GM18511 (cell line): ENCODE data around the gene SLC46A2.

Source experiments
- ATAC-seq: cut with Tn5 transposase; IDR thresholded peaks from one replicate; pipeline ENCODE4 v1.9.1; 2021; ENCODE audit warnings: mild to moderate bottlenecking, moderate library complexity; ENCODE audit not compliant: unreplicated experiment

The SLC46A2 gene

DNA sequence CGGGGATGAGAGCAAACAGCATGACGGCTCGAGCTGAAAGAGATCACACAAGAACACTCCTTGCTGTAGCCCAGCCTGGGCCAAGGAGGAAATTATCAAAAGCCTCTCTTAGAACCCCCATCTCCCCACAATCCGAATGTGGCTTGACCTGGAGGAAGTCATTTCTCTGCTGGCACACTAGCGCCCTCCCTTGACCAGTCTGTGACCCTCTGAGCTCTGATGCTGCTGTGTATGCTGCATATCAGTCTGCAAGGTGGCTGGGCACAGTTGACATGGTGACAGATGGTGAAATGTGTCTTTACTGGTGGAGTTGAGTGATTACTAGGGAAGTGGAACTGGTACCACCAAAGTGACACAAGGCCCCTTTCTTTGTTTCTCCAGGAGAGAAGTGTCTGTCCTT is 3.3 kb downstream of the SLC46A2 start:
- no peak for ATAC-seq

DNA sequence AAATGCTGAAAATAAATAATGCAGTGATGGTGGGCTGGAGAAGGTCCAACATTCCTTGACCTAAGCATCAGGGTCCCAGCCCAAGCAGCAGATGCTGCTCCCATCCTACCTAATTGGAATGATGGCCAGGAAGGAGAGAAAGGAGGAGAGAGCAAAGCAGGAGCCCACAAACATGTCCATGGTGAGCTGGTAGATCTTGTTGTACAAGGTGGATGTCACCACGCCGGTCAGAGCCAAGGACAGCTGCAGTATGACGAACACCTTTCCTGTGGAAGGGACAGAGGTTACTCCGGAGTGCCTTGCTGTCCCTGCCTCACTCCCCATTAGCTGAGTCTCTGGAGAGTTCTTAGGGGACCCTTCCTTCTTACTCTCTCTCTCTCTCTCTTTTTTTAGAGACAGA is 4.3 kb downstream of the SLC46A2 start:
- no peak for ATAC-seq

DNA sequence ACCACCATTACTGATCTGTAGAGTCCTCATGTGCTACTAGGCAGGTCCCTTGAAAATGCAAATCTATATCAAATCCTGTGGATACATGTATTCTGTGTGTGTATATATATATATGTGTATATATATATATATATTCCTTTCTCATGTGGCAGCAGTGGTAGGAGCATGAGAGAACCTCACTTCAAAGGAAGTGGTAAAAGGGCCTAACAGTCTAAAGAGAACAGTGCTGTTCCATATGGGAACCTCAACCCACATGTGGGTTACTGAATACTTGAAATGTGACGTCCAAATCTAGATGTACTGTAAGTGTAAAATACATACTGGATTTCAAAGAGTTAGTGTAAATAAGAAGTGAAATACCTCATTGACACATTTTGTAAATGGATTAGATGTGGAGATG is 5.4 kb downstream of the SLC46A2 start:
- ATAC-seq = no peak

DNA sequence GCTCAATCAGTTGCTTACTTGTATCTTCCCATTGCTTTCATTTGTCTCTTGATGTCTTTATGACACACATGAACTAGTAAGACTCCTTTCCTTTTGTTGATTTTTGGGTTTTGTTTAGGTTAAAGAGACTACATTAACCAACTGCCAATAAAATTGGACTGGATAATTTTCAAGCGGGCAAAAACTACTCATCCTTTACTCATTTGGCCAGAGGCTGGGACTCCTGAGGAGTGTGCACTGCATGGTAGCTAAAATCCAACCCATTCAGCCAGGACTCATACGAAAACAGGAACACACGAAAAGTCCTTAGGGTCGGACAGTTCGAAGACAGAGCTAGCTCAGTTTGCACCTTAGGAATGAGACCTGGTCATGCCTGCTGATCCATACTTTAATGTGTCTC is 6.0 kb downstream of the SLC46A2 start:
- no peak for ATAC-seq

DNA sequence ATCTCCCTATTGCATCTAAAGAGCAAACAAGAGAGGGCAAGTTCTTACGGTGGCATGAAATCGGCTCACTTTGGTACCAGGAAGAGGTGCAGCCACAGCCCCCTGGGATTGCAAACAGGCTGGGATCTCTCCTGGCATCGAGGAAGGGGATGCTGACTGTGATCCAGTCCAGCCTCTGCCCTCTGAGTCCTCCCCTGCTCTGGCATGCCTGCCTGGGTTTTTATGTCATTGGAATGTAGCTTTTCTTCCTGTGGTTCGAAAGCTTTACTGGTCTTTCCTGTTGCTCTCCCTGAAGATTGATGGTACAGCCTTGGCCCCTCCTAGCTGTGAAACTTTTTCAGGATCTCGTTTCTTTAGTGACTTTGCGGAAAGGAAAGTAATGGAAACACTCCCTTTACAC is 6.6 kb downstream of the SLC46A2 start:
- no peak for ATAC-seq

DNA sequence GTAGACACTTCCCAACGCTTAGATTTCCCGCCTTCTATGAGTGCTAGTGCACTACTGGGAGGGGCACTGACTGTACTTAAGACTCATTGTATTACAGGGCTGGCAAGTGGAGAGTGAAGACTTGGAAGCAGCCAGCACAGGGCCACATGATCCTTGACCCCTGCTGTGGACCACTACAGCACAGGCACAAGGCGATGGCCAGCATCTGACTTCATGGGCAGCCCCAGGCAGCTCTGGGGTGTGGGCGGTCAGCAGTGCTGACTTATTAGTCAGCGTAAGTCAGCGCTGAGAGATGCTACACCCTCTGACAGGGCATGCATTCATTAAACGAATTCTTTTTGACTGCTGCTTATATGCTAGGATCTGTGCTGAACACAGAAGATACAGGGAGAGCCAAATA is 9.3 kb downstream of the SLC46A2 start:
- ATAC-seq = no peak

DNA sequence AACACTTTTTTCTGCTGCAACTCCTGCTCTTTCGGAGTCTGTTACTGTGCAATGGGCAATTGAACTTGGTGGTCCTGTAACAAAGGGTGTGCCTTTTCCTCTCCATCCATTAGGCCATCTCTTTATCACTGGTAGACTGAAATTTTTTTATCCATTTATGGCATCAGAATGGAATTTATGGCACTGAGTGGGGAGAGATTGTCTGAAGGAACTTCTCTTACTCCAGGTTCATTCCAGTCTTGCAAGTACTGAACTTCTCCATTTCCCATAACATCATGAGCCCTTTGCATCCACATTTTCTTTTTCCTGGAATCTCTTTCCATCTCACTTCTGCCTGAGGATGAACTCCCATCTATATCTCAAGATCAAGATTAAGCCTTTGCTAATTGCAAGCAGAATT is 10.0 kb downstream of the SLC46A2 start:
- ATAC-seq = no peak

DNA sequence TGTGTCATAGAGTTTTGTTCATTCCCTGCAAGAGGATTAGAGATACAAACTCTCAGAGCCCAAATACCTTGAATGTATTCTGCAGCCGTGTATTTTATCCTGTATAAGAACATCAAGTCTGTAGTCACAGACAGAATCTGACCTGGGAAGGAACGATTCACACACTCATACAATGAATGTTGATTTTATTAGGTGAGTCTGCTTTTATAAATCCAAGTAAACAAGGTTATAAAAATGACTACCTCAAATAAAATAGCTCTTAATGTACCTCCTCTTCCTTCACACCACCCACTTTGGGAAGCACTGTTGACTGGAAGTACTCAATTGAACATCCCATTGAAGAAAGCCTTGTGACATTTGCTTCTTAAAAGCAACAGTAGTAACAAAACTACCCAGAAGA is 11.9 kb downstream of the SLC46A2 start:
- no peak for ATAC-seq

DNA sequence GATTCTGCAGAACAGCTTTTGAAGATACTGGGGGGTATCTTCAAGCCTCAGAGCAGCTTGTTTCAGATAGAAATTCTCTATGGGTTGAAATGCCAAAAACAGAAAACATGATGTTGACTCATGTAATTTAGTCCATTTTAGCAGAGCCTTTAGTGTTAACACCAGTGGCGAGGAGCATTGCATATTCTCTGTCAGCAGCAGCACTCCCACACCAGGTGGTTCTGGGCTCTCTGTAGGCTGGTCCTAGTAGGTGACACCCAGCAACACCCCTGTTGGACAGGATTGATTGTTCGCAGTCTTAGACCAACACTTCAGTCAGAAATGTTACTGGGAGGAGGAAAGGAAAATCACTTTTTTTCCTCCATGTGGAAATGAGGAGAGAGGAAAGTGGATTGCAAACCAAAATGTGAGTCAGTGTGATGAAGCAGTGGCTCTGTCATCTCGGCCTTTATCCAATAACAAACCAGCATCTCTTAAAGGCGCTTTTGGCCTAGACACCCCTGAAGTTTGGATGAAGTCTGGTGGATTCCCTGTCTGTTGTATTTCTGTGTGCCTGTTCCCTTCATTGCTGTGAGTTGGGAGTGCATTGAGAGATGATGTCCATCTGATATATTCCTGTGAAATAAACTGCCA is 16.8 kb downstream of the SLC46A2 start:
- no peak for ATAC-seq

DNA sequence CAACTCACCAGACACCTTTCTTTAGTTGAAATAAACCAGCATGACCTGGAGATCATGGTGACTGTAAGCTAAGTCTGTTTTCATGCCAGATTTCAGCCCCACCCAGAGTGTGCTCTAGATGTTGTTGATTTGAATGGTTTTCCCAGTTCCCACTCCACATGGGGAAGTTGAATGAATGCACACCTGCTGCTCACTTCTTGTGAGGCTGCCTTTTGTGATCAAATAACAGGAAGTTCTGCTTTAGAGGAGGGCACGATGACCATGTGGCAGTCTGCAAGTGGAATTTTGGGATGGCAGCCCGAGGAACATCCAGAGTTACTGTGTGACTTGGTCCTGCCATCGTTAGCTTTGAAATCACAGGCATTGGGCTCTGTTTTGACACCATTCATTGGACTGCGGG is 18.7 kb downstream of the SLC46A2 start:
- no peak for ATAC-seq

DNA sequence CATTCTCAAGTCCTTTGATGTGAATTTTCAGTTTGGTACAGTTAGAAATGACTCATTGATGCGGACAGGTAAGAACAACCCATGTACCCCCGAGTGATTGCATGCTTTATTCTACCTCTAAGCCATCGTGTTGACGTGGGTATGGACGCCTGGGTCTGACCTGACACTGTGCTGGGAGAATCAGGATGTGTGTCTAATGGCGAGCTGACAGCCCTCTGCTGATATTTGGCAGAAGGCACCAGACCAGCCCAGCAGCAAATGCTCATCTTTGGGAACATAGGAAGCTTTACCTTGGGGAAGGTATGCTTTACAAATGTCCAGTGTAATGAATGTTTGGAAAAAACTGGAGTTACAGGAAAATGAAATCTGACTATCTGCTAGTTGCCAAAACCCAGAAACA is 20.1 kb downstream of the SLC46A2 start:
- ATAC-seq = no peak

DNA sequence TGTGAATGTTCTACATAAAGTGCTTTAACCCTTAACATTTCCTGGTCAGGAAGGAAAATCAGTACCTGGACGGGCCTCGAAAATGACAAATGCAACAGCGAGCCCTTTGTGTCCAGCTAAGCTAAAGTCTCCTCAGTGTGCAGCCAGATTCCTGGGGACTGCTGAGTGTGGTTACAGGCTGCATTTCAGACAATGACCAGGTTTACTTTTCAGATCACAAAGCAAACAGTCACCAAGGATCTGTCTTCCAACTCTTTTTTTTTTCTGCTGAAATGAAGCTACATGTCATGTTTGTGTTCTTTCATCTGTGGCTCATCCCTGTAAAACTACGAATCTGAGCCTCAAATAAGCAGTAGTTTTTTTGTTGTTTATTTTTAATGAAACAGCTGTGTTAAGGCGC is 20.8 kb downstream of the SLC46A2 start:
- no peak for ATAC-seq

DNA sequence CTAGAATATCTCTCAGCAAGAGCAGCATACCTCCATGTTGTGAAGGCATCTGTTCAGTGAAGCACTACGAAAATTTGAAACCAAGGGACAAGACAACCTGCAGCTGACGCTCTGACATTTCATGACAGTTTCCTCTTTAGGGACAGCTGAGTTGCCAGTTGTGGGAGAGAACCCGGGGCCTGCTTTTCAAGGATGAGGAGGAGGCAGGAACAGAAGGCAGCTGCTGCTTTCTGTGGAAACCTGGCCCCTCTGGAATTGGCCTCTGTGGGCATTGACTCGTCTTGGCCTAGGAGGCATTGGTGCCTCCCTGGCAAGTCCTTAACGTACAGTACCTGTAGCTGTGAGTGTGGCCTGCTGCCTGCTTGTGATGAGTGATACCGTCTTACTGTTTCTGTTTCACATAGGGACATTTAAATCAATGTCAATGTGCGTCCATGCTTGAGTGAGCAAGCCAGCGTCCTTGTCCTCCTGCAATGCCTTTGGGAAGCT is 21.6 kb downstream of the SLC46A2 start:
- no peak for ATAC-seq

DNA sequence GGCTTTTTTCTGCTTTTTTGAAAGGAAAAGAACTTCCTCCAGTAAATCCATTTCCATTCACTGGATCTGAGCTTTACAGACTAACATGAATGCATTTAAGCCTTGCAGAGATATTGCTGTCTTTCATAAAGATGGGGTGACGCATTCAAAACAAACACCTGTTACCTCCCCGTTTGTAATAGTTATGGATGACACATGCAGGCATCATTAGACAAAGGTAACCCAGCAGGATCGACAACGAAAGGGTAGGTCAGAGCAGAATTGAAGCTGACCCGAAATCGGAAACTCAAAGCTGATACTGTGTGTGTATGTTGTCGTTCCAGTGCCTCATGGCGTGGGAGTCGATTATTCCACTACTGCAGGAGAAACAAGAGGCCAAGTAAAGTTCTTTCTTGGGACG is 22.2 kb downstream of the SLC46A2 start:
- ATAC-seq = no peak

DNA sequence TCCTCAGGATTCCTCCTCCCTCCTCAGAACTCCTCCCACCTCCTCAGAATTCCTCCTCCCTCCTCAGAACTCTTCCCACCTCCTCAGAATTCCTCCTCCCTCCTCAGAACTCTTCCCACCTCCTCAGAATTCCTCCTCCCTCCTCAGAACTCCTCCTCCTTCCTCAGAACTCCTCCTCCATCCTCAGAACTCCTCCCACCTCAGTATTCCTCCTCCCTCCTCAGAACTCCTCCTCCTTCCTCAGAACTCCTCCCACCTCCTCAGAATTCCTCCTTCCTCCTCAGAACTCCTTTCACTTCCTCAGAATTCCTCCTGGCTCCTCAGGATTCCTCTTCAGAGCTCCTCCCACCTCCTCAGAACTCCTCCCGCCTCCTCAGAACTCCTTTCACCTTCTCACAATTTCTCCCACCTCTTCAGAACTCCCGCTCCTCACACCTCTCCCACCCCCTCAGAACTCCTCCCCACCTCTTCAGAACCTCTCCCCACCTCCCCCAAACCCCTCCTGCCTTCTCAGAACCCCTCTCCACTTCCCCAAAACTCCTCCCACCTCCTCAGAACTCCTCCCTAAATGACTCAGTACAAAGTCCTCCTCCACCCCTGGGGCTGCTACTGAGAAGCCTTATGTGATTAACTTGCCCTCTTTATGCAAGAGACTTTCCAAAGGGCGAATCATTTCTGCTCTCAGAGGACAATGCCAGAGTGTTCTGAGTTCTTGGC is 23.2 kb downstream of the SLC46A2 start:
- no peak for ATAC-seq

DNA sequence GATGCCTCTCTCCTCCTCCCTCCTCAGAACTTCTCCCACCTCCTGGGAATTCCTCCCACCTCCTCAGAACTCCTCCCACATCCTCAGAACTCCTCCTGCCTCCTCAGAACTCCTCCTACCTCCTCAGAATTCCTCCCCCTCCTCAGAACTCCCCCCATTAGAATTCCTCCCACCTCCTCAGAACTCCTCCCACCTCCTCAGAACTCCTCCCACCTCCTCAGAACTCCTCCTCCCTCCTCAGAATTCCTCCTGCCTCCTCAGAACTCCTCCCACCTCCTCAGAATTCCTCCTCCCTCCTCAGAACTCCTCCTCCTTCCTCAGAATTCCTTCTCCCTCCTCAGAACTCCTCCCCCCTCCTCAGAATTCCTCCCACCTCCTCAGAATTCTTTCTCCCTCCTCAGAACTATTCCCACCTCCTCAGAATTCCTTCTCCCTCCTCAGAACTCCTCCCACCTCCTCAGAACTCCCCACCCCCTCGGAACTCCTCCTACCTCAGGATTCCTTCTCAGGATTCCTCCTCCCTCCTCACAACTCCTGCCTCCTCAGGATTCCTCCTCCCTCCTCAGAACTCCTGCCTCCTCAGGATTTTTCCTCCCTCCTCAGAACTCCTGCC is 23.9 kb downstream of the SLC46A2 start:
- no peak for ATAC-seq

DNA sequence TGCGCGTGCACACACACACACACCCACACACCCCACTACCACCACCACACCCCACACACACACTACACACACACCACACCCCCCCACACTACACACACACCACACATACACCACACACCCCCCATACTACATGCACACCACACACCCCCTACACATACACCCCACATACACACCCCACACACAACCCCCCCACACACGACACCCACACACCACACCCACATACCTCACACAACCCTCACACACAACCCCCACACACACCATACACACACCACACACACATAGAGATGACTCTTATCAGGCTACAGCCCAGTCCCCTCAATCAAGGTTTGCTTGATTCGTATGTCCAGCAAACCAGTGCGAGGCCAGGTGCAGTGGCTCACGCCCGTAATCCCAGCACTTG is 25.7 kb downstream of the SLC46A2 start:
- no peak for ATAC-seq

DNA sequence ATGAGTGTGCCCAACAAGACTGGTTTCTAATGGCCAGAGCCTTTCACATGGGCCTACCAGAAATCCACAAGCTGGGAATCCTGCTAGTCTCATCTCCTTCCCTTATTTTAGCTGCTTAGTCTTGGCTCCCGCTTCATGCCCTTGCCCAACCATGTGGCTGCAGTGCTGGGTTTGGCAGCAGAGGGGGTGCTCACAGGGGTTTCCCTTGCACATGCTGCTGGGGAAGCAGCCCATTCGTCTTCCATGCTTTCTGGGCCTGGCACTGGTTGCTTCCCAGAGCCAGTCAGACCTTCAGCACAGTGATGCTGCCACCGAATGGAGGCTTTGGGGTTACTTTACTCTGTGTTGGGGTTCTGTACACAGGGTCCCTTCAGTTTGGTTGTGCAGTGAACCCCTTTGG is 26.3 kb downstream of the SLC46A2 start:
- ATAC-seq = no peak

DNA sequence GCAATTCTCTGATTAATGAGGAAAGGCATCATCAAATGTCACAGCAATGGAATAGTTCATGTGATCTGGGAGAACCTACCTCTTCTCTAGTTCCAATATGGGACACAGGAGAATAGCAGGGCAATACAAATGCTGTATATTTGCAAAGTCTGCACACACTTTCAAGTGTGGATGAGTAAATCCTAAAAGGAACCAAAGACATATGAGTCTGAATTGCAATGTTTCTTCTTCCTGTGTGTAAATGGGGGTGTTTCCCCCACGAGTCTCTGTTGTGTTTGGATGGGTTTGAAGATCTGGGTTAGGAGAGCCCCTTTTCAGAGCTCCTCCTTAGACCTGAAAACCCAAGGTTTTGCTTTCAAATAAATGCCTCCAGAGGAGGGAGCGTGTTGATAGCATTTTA is 26.9 kb downstream of the SLC46A2 start:
- ATAC-seq = peak; percentile 15

DNA sequence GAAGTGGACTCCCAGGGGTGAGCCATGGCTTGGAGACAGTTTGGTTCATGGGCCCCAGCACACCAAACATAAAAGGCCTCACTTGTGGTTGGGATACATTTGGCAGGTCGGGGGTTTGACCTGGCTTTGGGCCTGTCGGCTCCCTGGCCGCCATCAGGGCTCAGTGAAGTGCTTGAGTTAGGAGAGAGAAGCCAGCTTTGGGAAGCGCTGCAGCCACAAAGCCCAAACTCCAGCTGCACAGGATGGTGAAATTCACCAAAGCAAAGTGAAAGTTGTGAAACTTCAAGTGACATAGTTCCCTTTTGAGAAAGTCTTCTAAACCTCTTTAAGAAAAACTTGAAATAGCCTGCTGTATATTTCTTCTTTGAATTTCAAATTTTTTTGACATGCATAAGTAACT is 27.5 kb downstream of the SLC46A2 start:
- ATAC-seq = peak; percentile 42

DNA sequence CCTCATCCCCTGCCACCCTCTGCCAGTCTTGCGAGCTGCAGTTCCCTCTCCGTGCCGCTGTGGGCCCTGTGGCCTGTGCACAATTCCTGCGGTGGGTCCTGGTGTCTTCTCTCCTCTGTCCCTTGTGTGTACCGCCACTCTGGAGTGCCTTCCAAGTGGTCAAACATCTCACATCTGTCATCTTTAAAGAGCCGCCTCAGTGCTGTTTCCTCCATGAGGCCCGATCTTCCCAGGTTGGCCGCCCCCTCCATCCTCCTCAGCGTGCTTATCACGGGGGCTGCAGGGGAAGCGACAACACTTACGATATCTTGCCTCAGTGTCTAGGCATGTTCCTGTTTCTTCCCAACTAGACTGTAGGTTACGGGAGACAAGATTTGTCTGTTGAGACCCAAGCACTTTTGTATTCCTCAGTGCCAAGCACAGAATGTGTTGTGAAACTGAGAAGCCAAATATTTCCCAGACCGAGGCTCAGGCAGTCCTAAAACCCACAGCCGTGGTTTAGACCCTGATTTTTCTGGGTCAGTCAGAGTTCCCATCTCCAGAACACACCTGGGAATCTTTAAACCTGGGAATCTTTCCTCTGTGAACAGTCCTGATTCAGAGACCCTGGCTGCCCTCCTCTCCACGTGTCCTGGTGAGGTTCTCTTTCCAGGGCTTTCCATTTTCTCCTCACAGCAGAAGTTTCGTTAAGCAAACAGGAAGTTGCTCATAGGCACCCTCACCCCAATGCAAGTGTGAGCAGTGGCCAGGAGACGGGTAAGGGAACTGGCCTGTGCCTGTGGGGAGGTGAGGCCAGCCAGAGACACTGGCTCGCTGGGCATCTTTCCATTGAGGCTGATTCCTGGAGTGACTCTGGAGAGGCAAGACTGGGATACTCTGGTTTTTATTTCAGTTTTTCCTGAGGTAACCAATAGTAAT is 28.8 kb downstream of the SLC46A2 start:
- no peak for ATAC-seq
